ENCODE measurements around the gene GAMT.
A peak's percentile ranks its signal among the peaks of the same experiment; 100 is the strongest.

GAMT gene

DNA sequence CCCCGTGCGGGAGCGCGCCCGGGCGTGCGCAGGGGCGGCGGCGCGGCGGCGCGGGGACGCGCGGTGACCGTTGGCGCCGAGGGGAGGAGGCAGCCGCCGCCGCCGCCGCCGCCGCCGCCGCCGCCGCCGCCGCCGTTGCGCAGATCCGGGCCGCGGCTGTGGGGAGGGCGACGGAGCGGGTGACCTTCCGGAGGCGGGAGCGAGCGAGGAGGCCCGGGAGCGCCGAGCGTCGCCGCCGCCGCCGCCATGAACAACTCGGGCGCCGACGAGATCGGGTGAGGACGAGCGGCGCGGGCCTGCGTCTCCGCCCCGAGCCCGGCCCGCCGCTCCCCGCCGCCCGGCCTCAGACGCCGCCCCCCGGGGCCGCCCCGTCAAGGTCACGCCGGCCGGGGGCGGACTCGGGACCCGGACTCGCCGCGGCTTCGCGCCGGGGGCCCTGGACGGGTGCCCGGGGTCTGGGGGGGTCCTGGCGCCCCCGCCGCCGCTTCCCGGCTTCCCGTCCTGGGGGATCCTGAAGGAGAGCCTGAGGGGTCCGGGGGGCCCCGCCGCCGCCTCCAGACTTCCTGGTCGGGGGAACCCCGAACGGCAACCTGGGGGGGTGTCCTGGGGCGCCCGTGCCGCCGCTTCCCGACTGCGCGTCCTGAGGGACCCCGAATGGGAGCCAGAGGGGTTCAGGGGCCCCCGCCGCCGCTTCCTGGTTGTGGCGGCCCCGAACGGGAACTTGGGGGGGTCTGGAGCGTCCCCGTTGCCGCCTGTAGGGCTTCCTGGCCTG, 6.4 kb upstream of the GAMT start, which contains the start of gene DAZAP1:
Gene DAZAP1 (plus strand): TSS at position 59 of the 772 bp plus-strand sequence. CDS start 188 bp downstream, at position 247.
- Histone ChIP-seq H3K27ac (ENCODE audit: low read depth, low read length) (peak within 1 kb of the TSS; percentile 83), H4K91ac (ENCODE audit: low read depth, low read length) (peak within 1 kb of the TSS; percentile 98)
- WGBS (ENCODE audit: extremely low coverage, insufficient coverage, insufficient read length), result no CpG with 5 or more reads among the region's 121 CpGs

DNA sequence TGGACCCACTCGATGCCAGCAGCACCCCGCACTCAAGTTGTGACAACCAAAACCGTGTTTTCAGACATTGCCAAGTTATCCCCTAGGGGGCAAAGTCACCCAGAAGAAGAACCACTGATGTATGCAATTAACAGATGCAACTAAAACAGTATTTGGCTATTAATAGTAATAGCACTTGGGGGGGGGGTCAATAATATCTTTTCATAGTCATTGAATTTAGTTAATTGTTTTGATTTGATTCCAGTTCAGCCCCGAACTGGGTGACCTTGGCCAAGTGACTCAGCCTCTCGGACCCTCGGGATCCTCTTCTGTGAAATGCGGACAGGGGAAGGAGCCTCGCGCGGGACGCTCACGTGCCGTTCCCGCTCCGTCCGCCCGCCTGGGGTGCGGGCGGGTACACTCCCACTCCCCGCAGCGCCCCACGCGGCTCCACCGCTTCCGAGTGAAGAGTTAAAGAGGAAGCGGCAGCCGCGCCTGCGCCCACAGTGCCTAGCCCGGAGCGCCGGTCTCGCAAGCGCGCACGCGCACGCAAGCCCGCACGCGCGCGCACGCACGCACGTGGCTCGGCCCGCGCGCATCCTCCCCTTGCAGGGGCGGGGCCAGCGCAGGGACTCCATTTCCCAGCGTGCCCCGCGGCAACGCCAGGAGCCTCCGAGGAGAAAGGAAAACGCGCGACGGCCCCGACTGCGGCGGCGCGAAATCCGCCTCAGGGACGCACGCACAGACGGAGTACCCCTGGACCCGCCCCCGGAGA, 5.6 kb upstream of the GAMT start:
- Histone ChIP-seq H3K4me2 (ENCODE audit: low read length) (peak overlapping the region; percentile 94), H3K9ac (ENCODE audit: low read length) (peak overlapping the region; percentile 87), H3K27ac (ENCODE audit: low read depth, low read length) (peak overlapping the region; percentile 42), H2AFZ (ENCODE audit: insufficient read depth, low read length, poor library complexity) (peak overlapping the region; percentile 90), H3K4me1 (ENCODE audit: control insufficient read depth in 1 of 2, insufficient read depth in 2 of 2, low read length in 2 of 2) (peaks cover 28 to 30% of the 10 kb centered on the region in 2 experiments), H3K79me1 (ENCODE audit: low read length) (peaks cover 18% of the 10 kb centered on the region), H4K91ac (ENCODE audit: low read depth, low read length) (peak overlapping the region; percentile 85), H2AK5ac (ENCODE audit: low read length) (no peak overlapping the region), H3K79me2 (ENCODE audit: control insufficient read depth, insufficient read depth, low read length, poor library complexity) (peaks cover 47% of the 10 kb centered on the region), H3K9me3 (ENCODE audit: insufficient read depth, low read depth, low read length) (peaks cover 6% of the 10 kb centered on the region), H3K4me3 (ENCODE audit: low read depth, low read length) (peak overlapping the region; percentile 87), H2BK120ac (ENCODE audit: insufficient read depth, low read length, poor library complexity) (peak overlapping the region; percentile 59), H3K27me3 (ENCODE audit: insufficient read depth, low read length) (no peaks in the 10 kb centered on the region), H3K36me3 (ENCODE audit: control insufficient read depth in 1 of 2, insufficient read depth in 2 of 2, low read length in 2 of 2) (peaks cover 22% of the 10 kb centered on the region in 2 experiments), H3K14ac (ENCODE audit: low read length) (peak overlapping the region; percentile 83), H4K12ac (ENCODE audit: low read depth, low read length) (peak overlapping the region; percentile 90), H3K4ac (ENCODE audit: low read depth, low read length) (peak overlapping the region; percentile 81), H3K23ac (ENCODE audit: low read length) (no peak overlapping the region), H2BK5ac (ENCODE audit: low read depth, low read length, poor library complexity) (peak overlapping the region; percentile 63), H3K18ac (ENCODE audit: low read length) (peak overlapping the region; percentile 90), H4K8ac (ENCODE audit: low read depth, low read length) (peak overlapping the region; percentile 94), H2BK12ac (ENCODE audit: low read length) (no peak overlapping the region)
- peak; percentile 99 to 100 for DNase-seq
- WGBS (ENCODE audit: extremely low coverage, insufficient coverage, insufficient read length), result no CpG with 5 or more reads among the region's 72 CpGs

More for the DNA sequence above, 6.4 kb upstream of the GAMT start, which contains the start of gene DAZAP1:
- H3K4me1 ChIP-seq (ENCODE audit: control insufficient read depth in 1 of 2, insufficient read depth in 2 of 2, low read length in 2 of 2), result peaks cover 28 to 30% of the 10 kb centered on the region in 2 experiments
- H3K79me1 ChIP-seq (ENCODE audit: low read length), result peaks cover 18% of the 10 kb centered on the region
- H3K9ac ChIP-seq (ENCODE audit: low read length), result peak within 1 kb of the TSS; percentile 95
- peak within 1 kb of the TSS; percentile 94 for H4K8ac ChIP-seq (ENCODE audit: low read depth, low read length)
- H3K4ac ChIP-seq (ENCODE audit: low read depth, low read length), result peak within 1 kb of the TSS; percentile 96
- H2AFZ ChIP-seq (ENCODE audit: insufficient read depth, low read length, poor library complexity), result peak within 1 kb of the TSS; percentile 90
- peak in 1 of 2 donors; percentile 55 for DNase-seq
- peak within 1 kb of the TSS; percentile 98 for H2AK5ac ChIP-seq (ENCODE audit: low read length)
- H3K79me2 ChIP-seq (ENCODE audit: control insufficient read depth, insufficient read depth, low read length, poor library complexity), result peaks cover 55% of the 10 kb centered on the region
- peak within 1 kb of the TSS; percentile 90 for H3K18ac ChIP-seq (ENCODE audit: low read length)
- H4K12ac ChIP-seq (ENCODE audit: low read depth, low read length), result peak within 1 kb of the TSS; percentile 90
- peak within 1 kb of the TSS; percentile 96 for H3K14ac ChIP-seq (ENCODE audit: low read length)
- no peak within 1 kb of the TSS for H2BK12ac ChIP-seq (ENCODE audit: low read length)
- peak within 1 kb of the TSS; percentile 94 for H3K4me2 ChIP-seq (ENCODE audit: low read length)
- H3K23ac ChIP-seq (ENCODE audit: low read length), result no peak within 1 kb of the TSS
- peak within 1 kb of the TSS; percentile 96 for H2BK5ac ChIP-seq (ENCODE audit: low read depth, low read length, poor library complexity)
- H3K4me3 ChIP-seq (ENCODE audit: low read depth, low read length), result peak within 1 kb of the TSS; percentile 87
- no peaks in the 10 kb centered on the region for H3K27me3 ChIP-seq (ENCODE audit: insufficient read depth, low read length)
- H3K9me3 ChIP-seq (ENCODE audit: insufficient read depth, low read depth, low read length), result peaks cover 2% of the 10 kb centered on the region
- peak within 1 kb of the TSS; percentile 85 for H2BK120ac ChIP-seq (ENCODE audit: insufficient read depth, low read length, poor library complexity)
- H3K36me3 ChIP-seq (ENCODE audit: control insufficient read depth in 1 of 2, insufficient read depth in 2 of 2, low read length in 2 of 2), result peaks cover 29 to 30% of the 10 kb centered on the region in 2 experiments

DNA sequence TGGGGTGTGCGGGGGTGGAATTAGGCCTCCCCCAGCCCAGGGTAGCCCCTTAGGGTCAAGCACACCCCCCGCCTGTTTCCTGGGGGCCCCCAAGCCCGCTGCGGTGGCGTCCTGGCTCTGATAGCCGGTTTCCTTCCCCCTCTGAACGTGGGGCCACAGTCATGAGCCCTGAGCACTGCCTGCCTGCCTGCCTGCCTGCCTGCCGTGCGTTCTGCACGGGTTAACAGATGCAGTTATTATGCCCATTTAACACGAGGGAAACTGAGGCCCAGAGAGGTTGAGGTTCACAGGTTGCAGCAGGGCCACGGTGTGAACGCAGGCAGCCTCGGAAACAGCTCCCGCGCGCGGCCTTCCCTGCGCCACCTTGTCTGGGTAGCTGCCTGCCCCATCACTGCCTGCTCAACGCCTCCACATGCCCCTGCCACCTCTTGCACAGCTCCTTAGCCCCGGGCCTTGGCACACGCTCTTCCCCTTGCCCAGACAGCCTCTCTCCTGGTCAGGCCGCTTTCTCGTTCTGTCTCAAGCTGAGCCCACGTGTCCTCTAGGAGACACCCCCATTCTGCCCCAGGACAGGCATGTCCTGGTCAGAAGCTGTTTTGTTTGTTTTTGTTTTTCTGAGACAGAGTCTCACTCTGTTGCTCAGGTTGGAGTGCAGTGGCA, 1.2 kb upstream of the GAMT start:
- Histone ChIP-seq H3K23ac (ENCODE audit: low read length) (no peak overlapping the region), H4K91ac (ENCODE audit: low read depth, low read length) (no peak overlapping the region), H3K4me3 (ENCODE audit: low read depth, low read length) (no peak overlapping the region), H3K36me3 (ENCODE audit: control insufficient read depth in 1 of 2, insufficient read depth in 2 of 2, low read length in 2 of 2) (no peaks in the 10 kb centered on the region), H2BK120ac (ENCODE audit: insufficient read depth, low read length, poor library complexity) (no peak overlapping the region), H3K27me3 (ENCODE audit: insufficient read depth, low read length) (no peaks in the 10 kb centered on the region), H3K9me3 (ENCODE audit: insufficient read depth, low read depth, low read length) (peaks cover 5% of the 10 kb centered on the region), H3K4ac (ENCODE audit: low read depth, low read length) (no peak overlapping the region), H3K9ac (ENCODE audit: low read length) (no peak overlapping the region), H3K79me2 (ENCODE audit: control insufficient read depth, insufficient read depth, low read length, poor library complexity) (peaks cover 8% of the 10 kb centered on the region), H2AFZ (ENCODE audit: insufficient read depth, low read length, poor library complexity) (no peak overlapping the region), H2BK12ac (ENCODE audit: low read length) (no peak overlapping the region), H4K8ac (ENCODE audit: low read depth, low read length) (no peak overlapping the region), H4K12ac (ENCODE audit: low read depth, low read length) (no peak overlapping the region), H2AK5ac (ENCODE audit: low read length) (peak overlapping the region; percentile 58), H3K14ac (ENCODE audit: low read length) (no peak overlapping the region), H2BK5ac (ENCODE audit: low read depth, low read length, poor library complexity) (no peak overlapping the region), H3K4me1 (ENCODE audit: control insufficient read depth in 1 of 2, insufficient read depth in 2 of 2, low read length in 2 of 2) (peaks cover 9 to 11% of the 10 kb centered on the region in 2 experiments), H3K4me2 (ENCODE audit: low read length) (no peak overlapping the region), H3K27ac (ENCODE audit: low read depth, low read length) (no peak overlapping the region), H3K18ac (ENCODE audit: low read length) (no peak overlapping the region), H3K79me1 (ENCODE audit: low read length) (peaks cover 12% of the 10 kb centered on the region)
- no CpG with 5 or more reads among the region's 25 CpGs for WGBS (ENCODE audit: extremely low coverage, insufficient coverage, insufficient read length)
- no peak for DNase-seq

DNA sequence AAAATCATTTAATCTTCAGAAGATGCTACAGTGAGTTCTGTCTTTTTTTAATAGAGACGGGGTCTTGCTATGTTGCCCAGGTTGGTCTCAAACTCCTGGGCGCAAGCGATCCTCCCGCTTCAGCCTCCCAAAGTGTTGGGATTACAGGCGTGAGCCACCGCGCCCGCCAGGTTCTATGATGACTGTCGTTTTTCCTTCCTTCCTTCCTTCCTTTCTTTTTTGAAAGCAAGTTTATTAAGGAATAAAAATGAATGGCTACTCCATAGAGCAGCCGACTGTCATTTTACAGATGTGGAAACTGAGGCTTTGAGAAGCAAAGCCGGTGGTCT, 511 bp upstream of the GAMT start:
- no peak overlapping the region for H3K18ac ChIP-seq (ENCODE audit: low read length)
- H3K79me1 ChIP-seq (ENCODE audit: low read length), result peaks cover 8% of the 10 kb centered on the region
- no peak overlapping the region for H3K27ac ChIP-seq (ENCODE audit: low read depth, low read length)
- no peak overlapping the region for H3K14ac ChIP-seq (ENCODE audit: low read length)
- peaks cover 9 to 11% of the 10 kb centered on the region in 2 experiments for H3K4me1 ChIP-seq (ENCODE audit: control insufficient read depth in 1 of 2, insufficient read depth in 2 of 2, low read length in 2 of 2)
- no peak overlapping the region for H2BK5ac ChIP-seq (ENCODE audit: low read depth, low read length, poor library complexity)
- H3K4me3 ChIP-seq (ENCODE audit: low read depth, low read length), result no peak overlapping the region
- peaks cover 5% of the 10 kb centered on the region for H3K9me3 ChIP-seq (ENCODE audit: insufficient read depth, low read depth, low read length)
- peak overlapping the region; percentile 61 for H4K91ac ChIP-seq (ENCODE audit: low read depth, low read length)
- peak overlapping the region; percentile 99 for H2AFZ ChIP-seq (ENCODE audit: insufficient read depth, low read length, poor library complexity)
- no peak overlapping the region for H4K12ac ChIP-seq (ENCODE audit: low read depth, low read length)
- no CpG with 5 or more reads among the region's 11 CpGs for WGBS (ENCODE audit: extremely low coverage, insufficient coverage, insufficient read length)
- H3K4ac ChIP-seq (ENCODE audit: low read depth, low read length), result no peak overlapping the region
- H3K9ac ChIP-seq (ENCODE audit: low read length), result no peak overlapping the region
- peak overlapping the region; percentile 82 for H3K4me2 ChIP-seq (ENCODE audit: low read length)
- peaks cover 6% of the 10 kb centered on the region for H3K79me2 ChIP-seq (ENCODE audit: control insufficient read depth, insufficient read depth, low read length, poor library complexity)
- H3K23ac ChIP-seq (ENCODE audit: low read length), result no peak overlapping the region
- no peaks in the 10 kb centered on the region for H3K36me3 ChIP-seq (ENCODE audit: control insufficient read depth in 1 of 2, insufficient read depth in 2 of 2, low read length in 2 of 2)
- H2BK120ac ChIP-seq (ENCODE audit: insufficient read depth, low read length, poor library complexity), result no peak overlapping the region
- DNase-seq, result no peak
- peak overlapping the region; percentile 93 for H4K8ac ChIP-seq (ENCODE audit: low read depth, low read length)
- H2AK5ac ChIP-seq (ENCODE audit: low read length), result no peak overlapping the region
- H2BK12ac ChIP-seq (ENCODE audit: low read length), result no peak overlapping the region
- no peaks in the 10 kb centered on the region for H3K27me3 ChIP-seq (ENCODE audit: insufficient read depth, low read length)

All from trophoblast cell (in vitro differentiated cells and primary cell).